ENCODE results near the gene IGSF23. TPM values are rescaled to one million over a fixed set of nuclear protein-coding genes. Genes with fewer than 3 reads are reported as not detected.

The IGSF23 gene
- total RNA-seq, 4 donors from 2014 or later = not detected

Small RNA genes within 50 kb of the gene (small RNA-seq; reads per million reads assigned to genes)
- not detected for gene AC243964.1

Other genes with a start within 250 kb of the IGSF23 start
- 1 to 10 TPM; 1.1 to 6.5 (median 2.5) TPM for gene ZNF285, start 212.0 kb upstream of the IGSF23 start, total RNA-seq
- gene ZNF229, start 165.1 kb upstream of the IGSF23 start, total RNA-seq = 1 to 10 TPM; 2.2 to 6.3 (median 4.8) TPM
- gene ZNF180, start 113.0 kb upstream of the IGSF23 start, total RNA-seq = 10 to 100 TPM in 1 of 4 donors, 1 to 10 TPM in 3; 4.8 to 14.5 (median 7.3) TPM
- gene CEACAM20, start 83.9 kb upstream of the IGSF23 start, total RNA-seq = not detected
- 10 to 100 TPM; 17.0 to 93.9 (median 28.6) TPM for gene PVR, start 30.3 kb downstream of the IGSF23 start, total RNA-seq
- gene CEACAM19, start 57.9 kb downstream of the IGSF23 start, total RNA-seq = 1 to 10 TPM; 2.1 to 6.8 (median 3.8) TPM
- gene CEACAM16, start 85.6 kb downstream of the IGSF23 start, total RNA-seq = not detected
- gene BCL3, start 135.1 kb downstream of the IGSF23 start, total RNA-seq = 100 to 1,000 TPM in 1 of 4 donors, 10 to 100 TPM in 3; 12.2 to 113 (median 46.2) TPM
- under 1 TPM in 1 of 4 donors, not detected in 3; 0.46 TPM for gene CBLC, start 164.3 kb downstream of the IGSF23 start, total RNA-seq
- gene BCAM, start 195.5 kb downstream of the IGSF23 start, total RNA-seq = 10 to 100 TPM; 37.0 to 55.0 (median 43.0) TPM
- 100 to 1,000 TPM in 2 of 4 donors, 10 to 100 TPM in 2; 58.6 to 129 (median 90.2) TPM for gene NECTIN2, start 232.7 kb downstream of the IGSF23 start, total RNA-seq

All from omental fat pad (tissue), 4 donors.